Mucosa of descending colon (tissue), 3 donors: ENCODE measurements around the gene CHN1. TPM values are rescaled to one million over a fixed set of nuclear protein-coding genes. Genes with fewer than 3 reads are reported as not detected.

Source experiments
- ATAC-seq: fragments of 200-7000 bp; cut with Tn5 transposase; one replicate; pipeline ENCODE4 v1.9.1; 2020; ENCODE audit warnings: mild to moderate bottlenecking, moderate library complexity
- DNase-seq, 3 donors: peaks; one replicate each; pipeline ENCODE4 v3.0.0-alpha.2; 2020
- H3K36me3 ChIP-seq: fragments of 200-600 bp; one replicate; pipeline ENCODE4 v1.8.0; 2021; ENCODE audit warnings: low read depth, mild to moderate bottlenecking
- H3K4me1 ChIP-seq: fragments of 200-600 bp; one replicate; pipeline ENCODE4 v1.8.0; 2021; ENCODE audit warnings: low read depth, mild to moderate bottlenecking
- H3K4me3 ChIP-seq: fragments of 200-600 bp; one replicate; pipeline ENCODE4 v1.8.0; 2021; ENCODE audit warnings: mild to moderate bottlenecking
- H3K9me3 ChIP-seq: fragments of 200-600 bp; one replicate; pipeline ENCODE4 v1.8.0; 2021; ENCODE audit warnings: mild to moderate bottlenecking
- intact Hi-C, 2 donors: fragments of 100-400 bp; cut with DNase I in 1 of 2; cut with micrococcal nuclease in 1 of 2; formaldehyde crosslinking; loops; one replicate each; pipeline versions ENCODE4 v1.11.0 to v1.11.1; 2022; cut with DNase I, micrococcal nuclease
- total RNA-seq, 3 donors: library from RNA; stranded (reverse); fragmentation: NEBNext Ultra II Directional in 2 of 3; extraction: Animal tissue kit (Norgen Biotek cat#: 25700) in 2 of 3; gene quantifications; one replicate each; pipeline versions ENCODE4 v1.2.1 to v1.2.4, GENCODE V29; 2021 to 2023
- TF ChIP-seq, protein P1 (sequence below): fragments of 200-600 bp; IDR thresholded peaks from one replicate; pipeline ENCODE4 v1.8.0; 2022; ENCODE audit warnings: antibody characterized with exemption, mild to moderate bottlenecking
- donor health status: DM: no; HTN: no; CAD: no; lungs with moderate emphysema.
- donor health status: DM: no; HTN: no; CAD: no.
- donor health status: DM: no; HTN: yes; CAD: no.

CHN1 gene
- total RNA-seq, 3 donors from 2014 or later: 2.1 to 15.2 (median 3.9) TPM

- DNase-seq: peak in 1 of 3 donors; percentile 3
- TF ChIP-seq, protein P1, sequence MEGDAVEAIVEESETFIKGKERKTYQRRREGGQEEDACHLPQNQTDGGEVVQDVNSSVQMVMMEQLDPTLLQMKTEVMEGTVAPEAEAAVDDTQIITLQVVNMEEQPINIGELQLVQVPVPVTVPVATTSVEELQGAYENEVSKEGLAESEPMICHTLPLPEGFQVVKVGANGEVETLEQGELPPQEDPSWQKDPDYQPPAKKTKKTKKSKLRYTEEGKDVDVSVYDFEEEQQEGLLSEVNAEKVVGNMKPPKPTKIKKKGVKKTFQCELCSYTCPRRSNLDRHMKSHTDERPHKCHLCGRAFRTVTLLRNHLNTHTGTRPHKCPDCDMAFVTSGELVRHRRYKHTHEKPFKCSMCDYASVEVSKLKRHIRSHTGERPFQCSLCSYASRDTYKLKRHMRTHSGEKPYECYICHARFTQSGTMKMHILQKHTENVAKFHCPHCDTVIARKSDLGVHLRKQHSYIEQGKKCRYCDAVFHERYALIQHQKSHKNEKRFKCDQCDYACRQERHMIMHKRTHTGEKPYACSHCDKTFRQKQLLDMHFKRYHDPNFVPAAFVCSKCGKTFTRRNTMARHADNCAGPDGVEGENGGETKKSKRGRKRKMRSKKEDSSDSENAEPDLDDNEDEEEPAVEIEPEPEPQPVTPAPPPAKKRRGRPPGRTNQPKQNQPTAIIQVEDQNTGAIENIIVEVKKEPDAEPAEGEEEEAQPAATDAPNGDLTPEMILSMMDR: no peak
- H3K9me3 ChIP-seq: no peaks in the 10 kb centered on the region
- intact Hi-C loops: no loop called here
- no peak for ATAC-seq
- no peak overlapping the region for H3K4me3 ChIP-seq
- no peaks in the 10 kb centered on the region for H3K36me3 ChIP-seq
- no peaks in the 10 kb centered on the region for H3K4me1 ChIP-seq
These were observed 90.1 kb downstream of the CHN1 start for GRCh38 chr2:174914853-174915760.

GRCh38 chr2:174908284-174908683 is 96.9 kb downstream of the CHN1 start:
- ATAC-seq (no peak), DNase-seq (no peak)
- Histone ChIP-seq H3K9me3 (no peaks in the 10 kb centered on the region), H3K4me1 (no peaks in the 10 kb centered on the region), H3K4me3 (no peak overlapping the region), H3K36me3 (no peaks in the 10 kb centered on the region)
- intact Hi-C loops: no loop called here
- TF ChIP-seq, protein P1: no peak

- H3K4me1 ChIP-seq: no peaks in the 10 kb centered on the region
- no peaks in the 10 kb centered on the region for H3K9me3 ChIP-seq
- no peak overlapping the region for H3K4me3 ChIP-seq
- ATAC-seq: no peak
- DNase-seq: no peak
- intact Hi-C loops: no loop called here
- no peaks in the 10 kb centered on the region for H3K36me3 ChIP-seq
- TF ChIP-seq, protein P1: no peak
These were observed 102.0 kb downstream of the CHN1 start for GRCh38 chr2:174903264-174903556.

DNA sequence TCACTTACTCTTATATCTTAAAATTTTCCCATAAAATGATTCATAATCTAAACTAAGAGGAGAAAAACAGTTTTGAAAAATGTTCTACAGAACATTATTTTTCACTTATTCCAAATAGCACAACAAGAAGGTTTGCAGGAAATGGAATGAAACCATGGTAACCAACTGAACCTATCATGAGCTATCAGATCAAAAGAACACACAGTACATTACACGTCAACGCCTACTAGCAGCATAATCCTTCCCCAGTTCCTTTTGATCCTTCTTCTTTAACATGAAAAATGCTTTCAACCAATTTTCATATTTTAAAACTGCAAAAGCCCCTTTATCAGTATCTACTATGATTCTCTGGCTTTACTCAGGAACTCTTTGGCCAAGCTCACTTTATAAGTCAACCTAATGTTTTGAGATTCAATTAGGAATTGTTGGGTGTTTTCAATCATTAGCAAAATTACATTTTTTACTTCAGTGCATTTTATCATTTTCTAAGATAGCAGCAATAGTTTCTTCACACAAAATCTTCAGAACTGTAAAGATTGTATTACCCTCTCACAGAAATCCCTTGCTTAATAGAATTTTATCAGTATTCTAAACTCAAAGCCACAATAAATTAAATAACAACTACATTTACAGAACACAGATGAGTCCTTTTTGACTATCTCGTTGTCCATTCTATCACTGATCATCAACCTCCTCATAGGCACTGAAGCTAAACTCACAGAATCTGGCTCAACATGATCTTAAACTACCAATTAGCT is 102.5 kb downstream of the CHN1 start:
- TF ChIP-seq, protein P1: no peak
- Histone ChIP-seq H3K4me3 (no peak overlapping the region), H3K36me3 (no peaks in the 10 kb centered on the region), H3K9me3 (no peaks in the 10 kb centered on the region), H3K4me1 (no peaks in the 10 kb centered on the region)
- ATAC-seq: no peak
- intact Hi-C loops: no loop called here
- DNase-seq: no peak

DNA sequence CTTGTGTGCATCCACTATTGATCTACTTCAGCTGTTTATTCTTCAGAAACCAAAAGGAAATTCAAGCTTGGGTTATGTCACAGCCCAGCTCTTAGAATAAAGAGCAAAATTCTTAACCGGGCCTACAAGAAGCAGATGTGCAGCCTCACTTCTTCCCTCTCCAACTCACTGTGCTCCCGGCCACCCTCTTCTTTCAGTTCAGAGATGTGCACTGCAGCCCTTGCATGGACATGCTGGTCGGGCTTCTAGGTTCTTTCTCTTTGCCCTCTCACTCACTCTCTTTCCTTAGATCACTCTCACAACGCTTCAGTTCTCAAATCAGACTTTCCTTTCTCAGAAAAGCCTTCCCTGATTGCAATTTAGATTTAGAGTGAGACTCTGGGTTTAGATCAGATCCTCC is 104.1 kb downstream of the CHN1 start:
- ATAC-seq (no peak), DNase-seq (no peak)
- TF ChIP-seq, protein P1: no peak
- Histone ChIP-seq H3K36me3 (no peaks in the 10 kb centered on the region), H3K4me3 (no peak overlapping the region), H3K4me1 (no peaks in the 10 kb centered on the region), H3K9me3 (no peaks in the 10 kb centered on the region)
- intact Hi-C loops: no loop called here
